C4-2B (cell line): Measurements from ENCODE around the gene SGPP1.

Experiments
- CTCF ChIP-seq: fragments of 450-650 bp; conservative IDR thresholded peaks from 2 replicates; pipeline ENCODE4 v1.5.1; 2017; ENCODE audit warnings: mild to moderate bottlenecking
- ZFX ChIP-seq: fragments of 450-650 bp; IDR thresholded peaks from 2 replicates; pipeline ENCODE4 v1.6.1; 2017

GRCh38 chr14:63689132-63689531 lies 38.7 kb downstream of the SGPP1 start:
- TF ChIP-seq CTCF (no peak), ZFX (no peak)
